GM10248 (cell line): ENCODE results near the gene BOK.

Experiments
- CTCF ChIA-PET: fragments of 300-600 bp; sonication (Branson Sonifier 250); formaldehyde crosslinking; extraction: SDS; loops from one replicate; lab custom pipeline; 2021; ENCODE audit warnings: antibody characterized with exemption; lab: Yijun Ruan, JAX
- POLR2A ChIA-PET: fragments of 350-650 bp; sonication (Branson Sonifier 250); formaldehyde crosslinking; extraction: SDS; loops from one replicate; lab custom pipeline; 2020; ENCODE audit warnings: antibody characterized with exemption; lab: Yijun Ruan, JAX
- DNase-seq: peaks from one replicate; pipeline ENCODE4 v3.0.0; 2012; ENCODE audit errors: extremely low spot score
- CTCF ChIP-seq: IDR thresholded peaks from 2 replicates; pipeline ENCODE4 v1.5.1; 2012; ENCODE audit warnings: mild to moderate bottlenecking, low read depth; ENCODE audit errors: extremely low read depth, missing control alignments, control extremely low read depth

Gene BOK

GRCh38 chr2:241619597-241620418 is 61.3 kb downstream of the BOK start:
- ChIA-PET POLR2A (no interaction called here), CTCF (no interaction called here)
- no peak for TF ChIP-seq CTCF
- DNase-seq: no peak

- TF ChIP-seq CTCF: no peak
- no peak for DNase-seq
- ChIA-PET CTCF (no interaction called here), POLR2A (no interaction called here)
Measured at GRCh38 chr2:241620419-241620769, 61.8 kb downstream of the BOK start.
